Measurements from ENCODE around the gene NHEJ1. TPM values are rescaled to one million over a fixed set of nuclear protein-coding genes. Genes with fewer than 3 reads are reported as not detected.

NHEJ1 gene
- polyA plus RNA-seq, 1 donor (not counting 4 experiments of a cell fraction or from before 2014, with no cell fraction given): 13.1 TPM

- Histone ChIP-seq H3K79me2 (ENCODE audit: control insufficient read depth, insufficient read depth, low read length) (no peaks in the 10 kb centered on the region), H3K27me3 (ENCODE audit: control insufficient read depth, extremely low read depth, insufficient read depth, low read length) (peaks cover 24% of the 10 kb centered on the region), H3K9ac (ENCODE audit: control insufficient read depth, extremely low read depth, insufficient read depth, low read length) (no peak overlapping the region), H3K4me1 (ENCODE audit: control insufficient read depth, extremely low read depth, insufficient read depth, low read length) (no peaks in the 10 kb centered on the region), H3K36me3 (ENCODE audit: control insufficient read depth in 2 of 2, extremely low read depth in 1 of 2, insufficient read depth in 2 of 2, low read length in 2 of 2) (no peaks in the 10 kb centered on the region), H3K4me2 (ENCODE audit: control insufficient read depth, extremely low read depth, insufficient read depth, low read depth, low read length) (no peak overlapping the region), H3K9me3 (ENCODE audit: control insufficient read depth, low read depth, low read length) (no peaks in the 10 kb centered on the region), H2AFZ (ENCODE audit: control insufficient read depth, low read length) (no peak overlapping the region), H4K20me1 (ENCODE audit: control insufficient read depth, extremely low read depth, insufficient read depth, low read length) (no peaks in the 10 kb centered on the region), H3K9me1 (ENCODE audit: control insufficient read depth, extremely low read depth, insufficient read depth, low read length) (no peaks in the 10 kb centered on the region), H3K27ac (ENCODE audit: control insufficient read depth, insufficient read depth, low read length) (no peak overlapping the region), H3K4me3 (ENCODE audit: control insufficient read depth in 2 of 3, extremely low read depth in 1 of 3, insufficient read depth in 2 of 3, low read depth in 1 of 3, low read length in 3 of 3) (no peak overlapping the region)
- dilution Hi-C loops (cut with MboI; ENCODE audit: extremely low pct_ligation_motif_present, low sequenced_read_pairs): no loop called here
- TF ChIP-seq, protein P1, sequence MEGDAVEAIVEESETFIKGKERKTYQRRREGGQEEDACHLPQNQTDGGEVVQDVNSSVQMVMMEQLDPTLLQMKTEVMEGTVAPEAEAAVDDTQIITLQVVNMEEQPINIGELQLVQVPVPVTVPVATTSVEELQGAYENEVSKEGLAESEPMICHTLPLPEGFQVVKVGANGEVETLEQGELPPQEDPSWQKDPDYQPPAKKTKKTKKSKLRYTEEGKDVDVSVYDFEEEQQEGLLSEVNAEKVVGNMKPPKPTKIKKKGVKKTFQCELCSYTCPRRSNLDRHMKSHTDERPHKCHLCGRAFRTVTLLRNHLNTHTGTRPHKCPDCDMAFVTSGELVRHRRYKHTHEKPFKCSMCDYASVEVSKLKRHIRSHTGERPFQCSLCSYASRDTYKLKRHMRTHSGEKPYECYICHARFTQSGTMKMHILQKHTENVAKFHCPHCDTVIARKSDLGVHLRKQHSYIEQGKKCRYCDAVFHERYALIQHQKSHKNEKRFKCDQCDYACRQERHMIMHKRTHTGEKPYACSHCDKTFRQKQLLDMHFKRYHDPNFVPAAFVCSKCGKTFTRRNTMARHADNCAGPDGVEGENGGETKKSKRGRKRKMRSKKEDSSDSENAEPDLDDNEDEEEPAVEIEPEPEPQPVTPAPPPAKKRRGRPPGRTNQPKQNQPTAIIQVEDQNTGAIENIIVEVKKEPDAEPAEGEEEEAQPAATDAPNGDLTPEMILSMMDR (optimal IDR thresholded peaks at IDR 0.05 in 1 of 3, IDR thresholded peaks at IDR 0.05 in 1 of 3, conservative IDR thresholded peaks at IDR 0.05 in 1 of 3; ENCODE audit: extremely low read depth in 1 of 3, insufficient read depth in 2 of 3, low read length in 3 of 3): no peak
- no peak for TF ChIP-seq EZH2 (IDR thresholded peaks at IDR 0.05; ENCODE audit: low read length)
- DNase-seq (ENCODE audit: low read depth, low spot score) (no peak), FAIRE-seq (no peak)
Measured at GRCh38 chr2:219038600-219038999, 122.0 kb downstream of the NHEJ1 start.

DNA sequence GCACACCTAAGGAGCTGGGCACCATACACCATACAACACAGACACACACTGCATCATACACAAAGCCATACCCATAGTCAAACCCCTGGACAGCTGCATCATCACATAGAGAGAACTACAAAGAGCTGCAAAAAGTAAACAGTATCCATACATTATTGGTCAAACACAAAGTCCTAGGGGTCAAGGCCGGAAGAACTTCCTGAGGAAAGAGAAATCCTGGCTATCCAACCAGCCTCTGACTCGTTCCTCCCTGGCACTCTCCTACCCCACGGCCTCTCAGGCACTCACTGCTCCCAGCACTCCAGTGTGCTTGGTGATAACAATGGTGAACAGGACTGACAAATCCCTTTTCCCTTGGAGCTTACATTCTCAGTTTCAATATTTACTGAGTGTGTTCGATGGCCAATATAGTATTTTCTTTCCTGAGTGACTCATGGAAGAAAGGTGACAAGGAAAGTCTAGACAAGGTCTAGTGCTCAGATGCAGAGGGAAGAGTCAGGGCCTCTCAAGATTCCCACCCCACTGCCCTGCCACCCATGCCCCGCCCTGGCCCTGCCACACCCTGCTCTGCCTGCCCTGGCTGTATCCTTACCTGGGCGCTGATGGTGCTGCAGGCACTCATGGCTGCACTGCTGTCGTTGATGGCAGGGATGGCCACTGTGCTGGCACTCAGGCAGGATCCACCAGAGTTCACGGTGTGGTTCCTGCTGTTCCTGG lies 122.7 kb downstream of the NHEJ1 start:
- no peak for TF ChIP-seq EZH2 (IDR thresholded peaks at IDR 0.05; ENCODE audit: low read length)
- TF ChIP-seq, protein P1 (optimal IDR thresholded peaks at IDR 0.05 in 1 of 3, IDR thresholded peaks at IDR 0.05 in 1 of 3, conservative IDR thresholded peaks at IDR 0.05 in 1 of 3; ENCODE audit: extremely low read depth in 1 of 3, insufficient read depth in 2 of 3, low read length in 3 of 3): no peak
- dilution Hi-C loops (cut with MboI; ENCODE audit: extremely low pct_ligation_motif_present, low sequenced_read_pairs): no loop called here
- H4K20me1 ChIP-seq (ENCODE audit: control insufficient read depth, extremely low read depth, insufficient read depth, low read length): no peaks in the 10 kb centered on the region
- no peak overlapping the region for H3K9ac ChIP-seq (ENCODE audit: control insufficient read depth, extremely low read depth, insufficient read depth, low read length)
- DNase-seq (ENCODE audit: low read depth, low spot score) (no peak), FAIRE-seq (no peak)
- H2AFZ ChIP-seq (ENCODE audit: control insufficient read depth, low read length): no peak overlapping the region
- no peaks in the 10 kb centered on the region for H3K9me1 ChIP-seq (ENCODE audit: control insufficient read depth, extremely low read depth, insufficient read depth, low read length)
- no peaks in the 10 kb centered on the region for H3K79me2 ChIP-seq (ENCODE audit: control insufficient read depth, insufficient read depth, low read length)
- no peaks in the 10 kb centered on the region for H3K9me3 ChIP-seq (ENCODE audit: control insufficient read depth, low read depth, low read length)
- no peak overlapping the region for H3K4me3 ChIP-seq (ENCODE audit: control insufficient read depth in 2 of 3, extremely low read depth in 1 of 3, insufficient read depth in 2 of 3, low read depth in 1 of 3, low read length in 3 of 3)
- no peak overlapping the region for H3K27ac ChIP-seq (ENCODE audit: control insufficient read depth, insufficient read depth, low read length)
- H3K4me2 ChIP-seq (ENCODE audit: control insufficient read depth, extremely low read depth, insufficient read depth, low read depth, low read length): no peak overlapping the region
- no peaks in the 10 kb centered on the region for H3K36me3 ChIP-seq (ENCODE audit: control insufficient read depth in 2 of 2, extremely low read depth in 1 of 2, insufficient read depth in 2 of 2, low read length in 2 of 2)
- no peaks in the 10 kb centered on the region for H3K4me1 ChIP-seq (ENCODE audit: control insufficient read depth, extremely low read depth, insufficient read depth, low read length)
- H3K27me3 ChIP-seq (ENCODE audit: control insufficient read depth, extremely low read depth, insufficient read depth, low read length): peaks cover 24% of the 10 kb centered on the region
